H9 (cell line): ENCODE measurements around the gene FFAR4. TPM values are rescaled to one million over a fixed set of nuclear protein-coding genes. Genes with fewer than 3 reads are reported as not detected.

ENCODE experiments used
- DNase-seq: peaks from one replicate; pipeline ENCODE4 v3.0.0-alpha.2; 2017
- H2AFZ ChIP-seq: one replicate; pipeline ENCODE4 v1.6.1; 2013; ENCODE audit warnings: mild to moderate bottlenecking, low read length, control low read depth, moderate library complexity
- H2AK5ac ChIP-seq: 2 replicates; pipeline ENCODE4 v1.6.1; 2013; ENCODE audit warnings: low read length, control low read depth, mixed read lengths; ENCODE audit not compliant: insufficient read length
- H2BK120ac ChIP-seq: one replicate; pipeline ENCODE4 v1.6.1; 2013; ENCODE audit warnings: low read depth, mild to moderate bottlenecking, low read length, control low read depth, inconsistent platforms; ENCODE audit not compliant: poor library complexity, severe bottlenecking
- H2BK12ac ChIP-seq: 2 replicates; pipeline ENCODE4 v1.6.1; 2013; ENCODE audit warnings: low read length, control low read depth, mixed read lengths, low read depth; ENCODE audit not compliant: insufficient read length
- H2BK15ac ChIP-seq: 2 replicates; pipeline ENCODE4 v1.6.1; 2013; ENCODE audit warnings: low read depth, low read length, control low read depth
- H2BK20ac ChIP-seq: one replicate; pipeline ENCODE4 v1.6.1; 2013; ENCODE audit warnings: low read depth, mild to moderate bottlenecking, low read length, control low read depth, inconsistent platforms; ENCODE audit not compliant: poor library complexity, severe bottlenecking
- H2BK5ac ChIP-seq: 2 replicates; pipeline ENCODE4 v1.6.1; 2013; ENCODE audit warnings: low read length, control low read depth, mixed read lengths; ENCODE audit not compliant: insufficient read length
- H3K14ac ChIP-seq: 2 replicates; pipeline ENCODE4 v1.6.1; 2013; ENCODE audit warnings: low read length, control low read depth; ENCODE audit not compliant: insufficient read depth
- H3K18ac ChIP-seq: 2 replicates; pipeline ENCODE4 v1.6.1; 2013; ENCODE audit warnings: low read depth, mild to moderate bottlenecking, mixed read lengths, low read length, control low read depth; ENCODE audit not compliant: insufficient read length
- H3K23ac ChIP-seq: 2 replicates; pipeline ENCODE4 v1.6.1; 2013; ENCODE audit warnings: low read length, control low read depth, mixed read lengths, low read depth; ENCODE audit not compliant: insufficient read length
- H3K23me2 ChIP-seq: 2 replicates; pipeline ENCODE4 v1.6.1; 2013; ENCODE audit warnings: low read depth, mild to moderate bottlenecking, mixed read lengths, low read length, control low read depth; ENCODE audit not compliant: insufficient read length, poor library complexity, severe bottlenecking
- H3K27ac ChIP-seq: 2 replicates; pipeline ENCODE4 v1.5.1; 2013; ENCODE audit warnings: low read length, control low read depth, mixed read lengths, low read depth; ENCODE audit not compliant: insufficient read length
- H3K27me3 ChIP-seq: 2 replicates; pipeline ENCODE4 v1.6.1; 2013; ENCODE audit warnings: low read length, control low read depth, inconsistent platforms; ENCODE audit not compliant: insufficient read depth
- H3K4ac ChIP-seq: 2 replicates; pipeline ENCODE4 v1.6.1; 2013; ENCODE audit warnings: low read depth, mild to moderate bottlenecking, control low read depth, inconsistent platforms, low read length, moderate library complexity
- H3K4me1 ChIP-seq: 2 replicates; pipeline ENCODE4 v1.6.1; 2013; ENCODE audit warnings: low read length, control low read depth, inconsistent platforms; ENCODE audit not compliant: insufficient read depth
- H3K4me2 ChIP-seq: 2 replicates; pipeline ENCODE4 v1.6.1; 2013; ENCODE audit warnings: low read length, control low read depth, mixed read lengths; ENCODE audit not compliant: insufficient read length, insufficient read depth
- H3K56ac ChIP-seq: 2 replicates; pipeline ENCODE4 v1.6.1; 2013; ENCODE audit warnings: low read depth, mild to moderate bottlenecking, mixed read lengths, low read length, control low read depth; ENCODE audit not compliant: insufficient read length
- H3K79me1 ChIP-seq: 2 replicates; pipeline ENCODE4 v1.6.1; 2013; ENCODE audit warnings: low read depth, mild to moderate bottlenecking, moderate library complexity, low read length, control low read depth, inconsistent platforms; ENCODE audit not compliant: insufficient read depth, poor library complexity, severe bottlenecking
- H3K79me2 ChIP-seq: 2 replicates; pipeline ENCODE4 v1.6.1; 2013; ENCODE audit warnings: low read length, control low read depth, inconsistent platforms; ENCODE audit not compliant: insufficient read depth
- H3K9ac ChIP-seq: 2 replicates; pipeline ENCODE4 v1.6.1; 2013; ENCODE audit warnings: low read length, control low read depth, mixed read lengths; ENCODE audit not compliant: insufficient read length; ENCODE audit errors: extremely low read depth
- H3K9me3 ChIP-seq: one replicate; pipeline ENCODE4 v1.6.1; 2013; ENCODE audit warnings: low read depth, low read length, inconsistent platforms; ENCODE audit not compliant: control insufficient read depth
- H3T11ph ChIP-seq: one replicate; pipeline ENCODE4 v1.6.1; 2013; ENCODE audit warnings: mild to moderate bottlenecking, low read length, control low read depth, inconsistent platforms
- H4K20me1 ChIP-seq: one replicate; pipeline ENCODE4 v1.6.1; 2013; ENCODE audit not compliant: control insufficient read depth, insufficient read length, insufficient read depth
- H4K5ac ChIP-seq: 2 replicates; pipeline ENCODE4 v1.6.1; 2013; ENCODE audit warnings: low read depth, mild to moderate bottlenecking, mixed read lengths, low read length, control low read depth; ENCODE audit not compliant: insufficient read length
- H4K8ac ChIP-seq: replicated peaks from 2 replicates; pipeline ENCODE4 v1.6.1; 2013; ENCODE audit warnings: low read length, control low read depth, mixed read lengths, low read depth; ENCODE audit not compliant: insufficient read length
- H4K91ac ChIP-seq: 2 replicates; pipeline ENCODE4 v1.6.1; 2013; ENCODE audit warnings: low read depth, mild to moderate bottlenecking, moderate library complexity, mixed read lengths, low read length, control low read depth; ENCODE audit not compliant: insufficient read length
- H3K27ac Mint-ChIP-seq, 3 experiments: 2 replicates in 2 of 3; 3 replicates in 1 of 3; pipeline ENCODE4 v1.8.0; 2020 to 2021; ENCODE audit warnings: mixed read lengths in 3 of 3, mild to moderate bottlenecking in 1 of 3, moderate library complexity in 1 of 3
- H3K27me3 Mint-ChIP-seq: 2 replicates; pipeline ENCODE4 v1.8.0; 2021; ENCODE audit warnings: low read depth, mild to moderate bottlenecking, moderate library complexity, mixed read lengths
- H3K36me3 Mint-ChIP-seq, 3 experiments: 2 replicates in 2 of 3; 3 replicates in 1 of 3; pipeline ENCODE4 v1.8.0; 2020 to 2021; ENCODE audit warnings: low read depth in 3 of 3, mixed read lengths in 3 of 3; ENCODE audit not compliant: insufficient read depth in 1 of 3
- H3K4me1 Mint-ChIP-seq, 2 experiments: 2 replicates each; pipeline ENCODE4 v1.8.0; 2020; ENCODE audit warnings: mixed read lengths in 2 of 2
- H3K4me3 Mint-ChIP-seq, 2 experiments: 2 replicates in 1 of 2; 3 replicates in 1 of 2; pipeline ENCODE4 v1.8.0; 2020 to 2021; ENCODE audit warnings: mild to moderate bottlenecking in 2 of 2, mixed read lengths in 2 of 2, moderate library complexity in 1 of 2
- H3K9me3 Mint-ChIP-seq, 2 experiments: 2 replicates in 1 of 2; 3 replicates in 1 of 2; pipeline ENCODE4 v1.8.0; 2020; ENCODE audit warnings: mild to moderate bottlenecking in 2 of 2, mixed read lengths in 2 of 2, moderate library complexity in 1 of 2
- WGBS: extraction: QIAGEN DNeasy Blood & Tissue Kit; methylation state at CpG from one replicate; pipeline ENCODE4 v1.1.7; 2013; ENCODE audit warnings: missing lambda C conversion rate, low lambda C conversion rate, mixed read lengths; ENCODE audit not compliant: insufficient read length; ENCODE audit errors: extremely low coverage; 5-methylcytosine and 5-hydroxymethylcytosine counted together
- total RNA-seq: library from RNA; stranded (reverse); gene quantifications from 2 replicates; pipeline ENCODE4 v1.2.1, GENCODE V29; 2021
- TF ChIP-seq, protein P1 (sequence below): fragments of 200-600 bp; sonication (generic); conservative IDR thresholded peaks from 3 replicates; pipeline ENCODE4 v1.8.0; 2021; ENCODE audit warnings: antibody characterized with exemption, mild to moderate bottlenecking

The FFAR4 gene
- total RNA-seq, 1 experiment from 2014 or later, result not detected

DNA sequence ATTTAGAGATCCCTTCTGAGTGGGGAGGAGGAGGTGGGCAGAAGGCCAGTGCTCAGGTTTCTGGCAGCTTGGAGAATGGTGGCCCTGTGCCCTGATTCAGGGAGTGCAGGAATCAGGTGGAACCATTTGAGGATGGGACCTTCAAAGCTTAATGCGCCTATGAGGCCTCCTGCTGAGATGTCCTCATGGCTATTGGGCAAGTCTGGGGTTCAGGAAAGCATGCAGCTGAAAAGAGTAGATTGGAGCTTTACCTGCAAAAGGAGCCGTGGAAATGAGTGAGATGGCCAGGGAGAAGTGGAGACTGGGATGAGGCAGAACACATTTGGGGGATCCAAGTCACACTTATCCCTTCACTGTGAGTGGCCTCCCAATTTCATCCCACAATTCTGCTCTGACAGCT is 6.1 kb downstream of the FFAR4 start:
- H4K8ac ChIP-seq, result no peak overlapping the region
- H3K18ac ChIP-seq, result no peak overlapping the region
- H4K5ac ChIP-seq, result no peak overlapping the region
- no peak overlapping the region for H2AFZ ChIP-seq
- no peak overlapping the region for H2BK5ac ChIP-seq
- TF ChIP-seq, protein P1, sequence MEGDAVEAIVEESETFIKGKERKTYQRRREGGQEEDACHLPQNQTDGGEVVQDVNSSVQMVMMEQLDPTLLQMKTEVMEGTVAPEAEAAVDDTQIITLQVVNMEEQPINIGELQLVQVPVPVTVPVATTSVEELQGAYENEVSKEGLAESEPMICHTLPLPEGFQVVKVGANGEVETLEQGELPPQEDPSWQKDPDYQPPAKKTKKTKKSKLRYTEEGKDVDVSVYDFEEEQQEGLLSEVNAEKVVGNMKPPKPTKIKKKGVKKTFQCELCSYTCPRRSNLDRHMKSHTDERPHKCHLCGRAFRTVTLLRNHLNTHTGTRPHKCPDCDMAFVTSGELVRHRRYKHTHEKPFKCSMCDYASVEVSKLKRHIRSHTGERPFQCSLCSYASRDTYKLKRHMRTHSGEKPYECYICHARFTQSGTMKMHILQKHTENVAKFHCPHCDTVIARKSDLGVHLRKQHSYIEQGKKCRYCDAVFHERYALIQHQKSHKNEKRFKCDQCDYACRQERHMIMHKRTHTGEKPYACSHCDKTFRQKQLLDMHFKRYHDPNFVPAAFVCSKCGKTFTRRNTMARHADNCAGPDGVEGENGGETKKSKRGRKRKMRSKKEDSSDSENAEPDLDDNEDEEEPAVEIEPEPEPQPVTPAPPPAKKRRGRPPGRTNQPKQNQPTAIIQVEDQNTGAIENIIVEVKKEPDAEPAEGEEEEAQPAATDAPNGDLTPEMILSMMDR, result no peak
- Mint-ChIP-seq H3K36me3 (no peaks in the 10 kb centered on the region), H3K4me1 (peaks cover under 1 to 9% of the 10 kb centered on the region in 2 experiments; a peak in 2 of 4 replicates), H3K27me3 (peaks cover 71% of the 10 kb centered on the region), H3K4me3 (no peak overlapping the region), H3K27ac (peak overlapping the region in 1 of 3 experiments; percentile 90; a peak in 1 of 7 replicates), H3K9me3 (no peaks in the 10 kb centered on the region; a peak in 1 of 5 replicates)
- H3K4me2 ChIP-seq, result no peak overlapping the region
- no peak overlapping the region for H3K9ac ChIP-seq
- H3K27me3 ChIP-seq, result peaks cover 31% of the 10 kb centered on the region
- H3T11ph ChIP-seq, result no peak overlapping the region
- H3K23me2 ChIP-seq, result no peaks in the 10 kb centered on the region
- H3K23ac ChIP-seq, result no peak overlapping the region
- no peaks in the 10 kb centered on the region for H3K4me1 ChIP-seq
- DNase-seq, result no peak
- H3K27ac ChIP-seq, result no peak overlapping the region
- H4K91ac ChIP-seq, result no peak overlapping the region
- WGBS, result no CpG with 5 or more reads among the region's 2 CpGs
- H3K4ac ChIP-seq, result no peak overlapping the region
- H3K14ac ChIP-seq, result no peak overlapping the region
- H2BK15ac ChIP-seq, result no peak overlapping the region
- H3K79me1 ChIP-seq, result no peaks in the 10 kb centered on the region
- no peak overlapping the region for H2BK20ac ChIP-seq
- H4K20me1 ChIP-seq, result no peaks in the 10 kb centered on the region
- H2AK5ac ChIP-seq, result no peak overlapping the region
- H2BK120ac ChIP-seq, result no peak overlapping the region
- no peak overlapping the region for H2BK12ac ChIP-seq
- H3K79me2 ChIP-seq, result no peaks in the 10 kb centered on the region
- H3K9me3 ChIP-seq, result no peaks in the 10 kb centered on the region
- no peak overlapping the region for H3K56ac ChIP-seq
